Cardiac fibroblast (primary cell): ENCODE results near the gene PHF5A.

Experiments
- DNase-seq, 2 donors: peaks; one replicate each; pipeline versions ENCODE4 v3.0.0 to v3.0.0-alpha.2; 2010; ENCODE audit warnings: low read depth in 2 of 2
- H3K4me3 ChIP-seq, 2 donors: replicated peaks in 1 of 2; 1 replicate in 1 of 2; 2 replicates in 1 of 2; pipeline ENCODE4 v1.5.1; 2011; ENCODE audit warnings: low read depth in 2 of 2, low read length in 2 of 2, mild to moderate bottlenecking in 2 of 2, moderate library complexity in 1 of 2
- TF ChIP-seq, protein P1 (sequence below): IDR thresholded peaks from one replicate; pipeline ENCODE4 v1.5.1; 2011; ENCODE audit warnings: low read depth, mild to moderate bottlenecking, low read length, inconsistent platforms

Gene PHF5A

DNA sequence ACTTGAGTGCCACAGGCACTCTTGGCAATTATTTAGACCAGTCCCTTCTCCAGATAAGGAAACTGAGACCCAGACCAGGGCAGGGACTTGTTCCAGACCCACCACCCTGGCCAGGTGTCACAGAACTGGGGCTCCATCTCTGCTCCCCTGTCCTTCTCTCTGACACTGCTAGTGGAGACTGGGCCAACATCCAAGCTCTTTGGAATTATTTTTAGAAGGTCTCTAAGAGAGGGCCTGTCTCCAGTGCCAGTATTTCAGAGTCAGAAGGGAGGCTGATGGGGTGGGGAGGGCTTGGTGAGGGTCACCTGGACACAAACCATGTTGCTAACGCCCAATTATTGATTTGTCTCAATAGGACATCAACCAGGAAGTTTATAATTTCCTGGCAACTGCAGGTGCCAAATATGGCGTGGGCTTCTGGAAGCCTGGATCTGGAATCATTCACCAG is 43.1 kb upstream of the PHF5A start:
- TF ChIP-seq, protein P1, sequence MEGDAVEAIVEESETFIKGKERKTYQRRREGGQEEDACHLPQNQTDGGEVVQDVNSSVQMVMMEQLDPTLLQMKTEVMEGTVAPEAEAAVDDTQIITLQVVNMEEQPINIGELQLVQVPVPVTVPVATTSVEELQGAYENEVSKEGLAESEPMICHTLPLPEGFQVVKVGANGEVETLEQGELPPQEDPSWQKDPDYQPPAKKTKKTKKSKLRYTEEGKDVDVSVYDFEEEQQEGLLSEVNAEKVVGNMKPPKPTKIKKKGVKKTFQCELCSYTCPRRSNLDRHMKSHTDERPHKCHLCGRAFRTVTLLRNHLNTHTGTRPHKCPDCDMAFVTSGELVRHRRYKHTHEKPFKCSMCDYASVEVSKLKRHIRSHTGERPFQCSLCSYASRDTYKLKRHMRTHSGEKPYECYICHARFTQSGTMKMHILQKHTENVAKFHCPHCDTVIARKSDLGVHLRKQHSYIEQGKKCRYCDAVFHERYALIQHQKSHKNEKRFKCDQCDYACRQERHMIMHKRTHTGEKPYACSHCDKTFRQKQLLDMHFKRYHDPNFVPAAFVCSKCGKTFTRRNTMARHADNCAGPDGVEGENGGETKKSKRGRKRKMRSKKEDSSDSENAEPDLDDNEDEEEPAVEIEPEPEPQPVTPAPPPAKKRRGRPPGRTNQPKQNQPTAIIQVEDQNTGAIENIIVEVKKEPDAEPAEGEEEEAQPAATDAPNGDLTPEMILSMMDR = no peak
- no peak for DNase-seq
- no peak overlapping the region for H3K4me3 ChIP-seq

DNA sequence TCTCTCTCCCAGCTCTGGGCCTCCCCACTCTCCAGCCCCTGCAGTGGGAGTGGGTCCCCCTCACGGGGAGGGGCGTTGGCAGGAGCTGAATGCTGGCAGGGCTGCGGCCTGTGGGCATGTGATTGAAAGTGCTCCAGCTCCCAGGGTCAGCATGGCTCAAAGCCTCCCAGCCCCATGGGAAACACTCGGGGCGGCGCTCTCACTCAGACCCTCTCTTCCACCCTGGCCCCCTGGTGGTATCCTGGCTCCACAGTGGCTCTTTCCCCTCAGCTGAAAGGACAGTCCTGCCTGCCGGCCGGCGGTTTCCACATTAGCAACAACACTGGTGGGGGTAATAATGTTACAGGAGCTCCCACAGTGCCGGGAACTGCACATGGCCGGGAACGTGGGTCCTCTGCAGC is 40.3 kb upstream of the PHF5A start:
- no peak for DNase-seq
- no peak overlapping the region for H3K4me3 ChIP-seq
- TF ChIP-seq, protein P1 = peak; percentile 5

DNA sequence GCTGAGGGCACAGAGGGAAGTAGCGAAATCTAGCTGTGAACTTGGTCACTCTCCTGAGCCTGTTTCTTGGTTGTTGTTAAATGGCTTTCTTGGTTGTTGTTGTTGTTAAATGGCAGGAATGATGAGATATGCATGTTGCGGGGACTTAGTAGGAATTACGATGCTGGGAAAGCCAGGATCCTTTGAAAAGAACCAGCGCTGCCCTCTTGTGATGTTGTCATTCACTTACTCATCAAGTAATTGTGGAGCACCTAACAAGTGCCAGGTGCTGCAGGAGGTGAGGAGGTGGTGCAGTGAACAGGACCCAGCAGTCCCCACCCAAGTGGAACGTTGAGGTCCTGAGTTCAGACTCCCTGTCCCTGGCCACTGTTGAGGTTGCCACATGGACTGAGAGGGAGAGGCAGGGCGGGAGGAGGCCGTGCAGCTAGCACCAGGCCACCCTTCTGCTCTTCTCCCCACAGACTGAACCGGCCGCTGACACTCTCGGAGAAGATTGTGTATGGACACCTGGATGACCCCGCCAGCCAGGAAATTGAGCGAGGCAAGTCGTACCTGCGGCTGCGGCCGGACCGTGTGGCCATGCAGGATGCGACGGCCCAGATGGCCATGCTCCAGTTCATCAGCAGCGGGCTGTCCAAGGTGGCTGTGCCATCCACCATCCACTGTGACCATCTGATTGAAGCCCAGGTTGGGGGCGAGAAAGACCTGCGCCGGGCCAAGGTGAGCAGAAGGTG is 39.0 kb upstream of the PHF5A start:
- TF ChIP-seq, protein P1 = no peak
- H3K4me3 ChIP-seq = no peak overlapping the region
- no peak for DNase-seq

DNA sequence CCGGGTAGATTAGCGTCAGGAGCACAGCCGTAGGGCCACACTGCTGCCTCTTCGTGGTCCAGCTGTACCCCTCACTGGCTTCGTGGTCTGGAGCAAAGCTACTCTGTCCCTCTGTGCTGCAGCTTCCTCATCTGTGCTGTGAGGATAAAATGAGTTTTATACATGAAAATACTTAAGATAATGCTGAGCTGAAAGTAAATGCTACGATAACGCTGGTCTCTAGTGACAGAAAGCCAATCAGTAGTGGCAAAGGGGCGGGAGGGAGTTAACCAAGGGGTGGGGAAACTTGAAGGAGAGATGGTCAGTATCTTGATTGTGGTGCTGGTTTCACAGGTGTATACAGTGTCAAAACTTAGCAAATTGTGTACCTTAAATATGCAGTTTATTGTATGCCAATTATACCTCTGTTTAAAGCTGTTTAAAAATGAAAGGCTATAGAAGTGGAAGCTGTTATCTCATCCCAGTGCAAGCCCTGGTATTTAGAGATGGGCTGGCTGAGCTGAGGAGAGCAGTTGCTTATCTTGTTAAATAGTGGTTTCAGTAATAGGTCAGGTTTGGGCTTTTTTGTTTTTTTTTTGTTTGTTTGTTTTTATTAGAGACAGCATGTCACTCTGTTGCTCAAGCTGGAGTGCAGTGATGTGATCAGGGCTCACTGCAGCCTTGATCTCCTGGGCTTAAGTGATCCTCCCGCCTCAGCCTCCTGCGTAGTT is 37.2 kb upstream of the PHF5A start:
- TF ChIP-seq, protein P1 = no peak
- no peak overlapping the region for H3K4me3 ChIP-seq
- DNase-seq = no peak

DNA sequence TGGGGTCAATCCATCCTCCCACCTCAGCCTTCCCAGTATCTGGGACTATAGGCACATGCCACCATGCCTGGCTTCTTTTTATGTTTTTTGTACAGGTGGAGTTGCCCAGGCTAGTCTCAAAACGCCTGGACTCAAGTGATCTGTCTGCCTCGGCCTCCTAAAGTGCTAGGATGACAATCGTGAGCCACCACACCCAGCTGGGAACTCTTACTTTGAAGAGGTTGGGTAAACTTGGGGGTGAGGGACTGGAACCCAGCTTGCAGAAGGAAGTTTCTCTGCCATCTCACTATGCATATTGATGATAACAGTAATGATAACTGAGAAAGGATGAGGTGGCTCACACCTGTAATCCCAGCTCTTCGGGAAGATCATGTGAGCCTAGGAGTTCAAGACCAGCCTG is 36.3 kb upstream of the PHF5A start:
- DNase-seq = no peak
- TF ChIP-seq, protein P1 = no peak
- no peak overlapping the region for H3K4me3 ChIP-seq

DNA sequence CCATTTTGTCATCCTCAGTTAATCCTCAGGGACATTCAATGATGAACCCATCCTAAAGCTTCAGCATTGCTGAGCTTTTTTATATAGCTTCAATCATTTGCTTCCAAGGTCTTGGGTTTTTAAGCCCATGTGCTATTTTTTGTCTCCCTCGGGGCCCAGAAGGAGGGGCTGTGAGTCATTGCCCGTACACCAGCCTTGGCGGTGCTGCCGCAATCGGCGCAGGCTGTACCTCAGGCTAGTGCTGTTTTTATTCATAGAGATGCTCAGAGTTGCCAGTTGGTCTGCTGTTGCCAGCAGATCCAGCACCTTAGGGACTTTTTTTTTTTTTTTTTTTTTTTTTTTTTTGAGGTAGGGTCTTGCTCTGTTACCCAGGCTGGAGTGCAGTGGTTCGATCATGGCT is 35.9 kb upstream of the PHF5A start:
- H3K4me3 ChIP-seq = no peak overlapping the region
- TF ChIP-seq, protein P1 = no peak
- DNase-seq = peak; percentile 49 to 83

DNA sequence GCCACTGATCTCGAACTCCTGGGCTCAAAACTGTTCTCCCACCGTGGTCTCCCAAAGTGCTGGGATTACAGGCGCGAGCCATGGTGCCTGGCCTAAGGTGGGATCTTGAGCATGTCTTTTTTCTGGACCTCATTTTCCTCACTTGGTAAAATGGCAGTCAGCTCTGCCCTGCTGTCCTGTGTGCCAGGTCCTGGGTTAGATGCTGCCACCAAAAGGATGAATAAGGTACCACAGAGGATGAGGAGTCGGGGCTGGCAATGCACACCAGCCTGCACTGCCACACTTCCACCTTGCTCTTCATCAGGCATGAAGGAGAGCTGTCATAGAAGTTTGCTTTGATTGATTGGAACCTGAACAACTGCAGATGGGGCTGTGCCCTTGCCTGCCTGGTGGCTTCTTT is 32.7 kb upstream of the PHF5A start:
- DNase-seq = no peak
- no peak overlapping the region for H3K4me3 ChIP-seq
- TF ChIP-seq, protein P1 = peak; percentile 33
